ENCODE measurements around the gene SP2. TPM values are rescaled to one million over a fixed set of nuclear protein-coding genes. Genes with fewer than 3 reads are reported as not detected.

SP2 gene
- total RNA-seq, 2 experiments from 2014 or later: 24.6 to 25.6 TPM

DNA sequence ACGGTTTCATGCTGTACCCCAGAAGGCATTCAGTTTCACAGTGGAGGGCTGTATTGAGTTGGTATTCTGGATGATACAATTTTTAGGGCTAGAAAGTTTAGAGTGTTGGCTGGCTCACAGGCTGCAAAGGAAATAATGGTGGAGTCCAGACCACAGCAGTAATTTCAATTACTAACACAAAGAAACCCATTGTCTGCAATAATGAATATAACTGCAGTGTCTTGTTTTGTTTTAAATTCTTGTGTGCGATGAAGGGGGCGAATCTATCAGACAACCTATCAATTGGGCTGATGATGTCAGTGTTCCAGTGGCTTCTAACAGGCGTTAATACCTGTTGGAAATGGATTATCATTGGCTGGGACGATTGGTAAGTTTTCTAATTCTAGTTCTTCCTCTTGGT is 1.5 kb downstream of the SP2 start:
- POLR2A ChIA-PET: interaction anchor here (0.7 to 2.9 kb wide), 6 partner anchors 8 to 72 kb away, joined by 3 to 29 read pairs (median 5); partner anchors contain the start of genes LRRC46, MRPL10 and PNPO
- peaks cover 34% of the 10 kb centered on the region for H3K36me3 Mint-ChIP-seq (ENCODE audit: low read depth)
- H3K9me3 Mint-ChIP-seq: no peaks in the 10 kb centered on the region
- H3K4me1 Mint-ChIP-seq: peaks cover 42% of the 10 kb centered on the region
- no peaks in the 10 kb centered on the region for H3K27me3 Mint-ChIP-seq
- peak overlapping the region; percentile 84 for H3K27ac Mint-ChIP-seq
- no peak for DNase-seq
- CTCF ChIA-PET: interaction anchor here (0.6 to 1.2 kb wide), 3 partner anchors 49 to 698 kb away, joined by 3 to 4 read pairs (median 3); partner anchors contain the start of gene CDK5RAP3
- H3K4me3 Mint-ChIP-seq: peak overlapping the region; percentile 91

DNA sequence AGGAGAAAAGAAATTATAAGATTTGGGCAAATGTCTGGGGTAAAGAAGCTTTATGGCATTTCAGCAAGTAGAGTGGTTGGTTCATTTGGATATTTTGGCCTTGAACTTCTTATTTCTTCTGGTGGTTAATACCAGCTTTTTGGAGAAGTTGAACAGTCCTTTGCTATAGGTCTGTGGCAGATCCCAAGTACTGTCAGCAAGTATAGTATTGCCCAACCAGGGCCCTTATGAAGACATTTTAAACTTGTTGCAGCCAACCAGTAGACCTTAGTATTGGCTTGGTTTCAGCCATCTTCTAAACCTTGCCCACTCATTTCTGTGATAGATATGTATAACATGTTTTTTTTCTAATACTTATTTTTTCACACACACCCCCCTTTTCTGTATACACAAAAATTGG is 2.2 kb downstream of the SP2 start:
- Mint-ChIP-seq H3K4me3 (no peak overlapping the region), H3K36me3 (ENCODE audit: low read depth) (peaks cover 38% of the 10 kb centered on the region), H3K27me3 (no peaks in the 10 kb centered on the region), H3K4me1 (peaks cover 42% of the 10 kb centered on the region), H3K9me3 (no peaks in the 10 kb centered on the region), H3K27ac (no peak overlapping the region)
- CTCF ChIA-PET: interaction anchor here (1.2 kb wide), 1 partner anchor 73 kb away, joined by 3 read pairs; the partner anchor contains the start of gene CDK5RAP3
- POLR2A ChIA-PET: interaction anchor here (0.9 to 1.1 kb wide), 2 partner anchors 37 to 71 kb away, joined by 3 read pairs; no protein-coding TSS in a partner anchor
- DNase-seq: no peak

DNA sequence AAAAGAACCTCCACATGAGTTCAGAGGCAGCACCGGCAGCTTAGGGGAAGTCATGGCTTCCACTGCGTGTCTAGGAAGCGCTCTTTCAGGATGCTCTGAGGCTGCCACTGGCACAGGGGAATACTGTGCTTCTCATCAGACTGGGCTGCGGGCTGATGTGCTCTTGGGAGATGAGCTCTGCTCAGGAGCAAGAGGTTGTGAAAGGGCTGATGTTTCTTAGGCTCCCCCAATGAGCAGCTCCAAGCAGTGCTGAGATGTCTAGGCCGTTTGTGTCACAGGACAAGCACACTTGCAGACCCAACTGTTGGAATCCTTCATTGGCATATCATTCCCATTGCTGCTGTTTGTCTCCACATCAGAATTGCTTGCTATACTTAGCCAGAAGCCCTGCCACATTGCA is 3.6 kb downstream of the SP2 start:
- DNase-seq: no peak
- POLR2A ChIA-PET: no interaction called here
- peak overlapping the region; percentile 19 for H3K27ac Mint-ChIP-seq
- H3K27me3 Mint-ChIP-seq: no peaks in the 10 kb centered on the region
- peaks cover 32% of the 10 kb centered on the region for H3K4me1 Mint-ChIP-seq
- peaks cover 42% of the 10 kb centered on the region for H3K36me3 Mint-ChIP-seq (ENCODE audit: low read depth)
- H3K4me3 Mint-ChIP-seq: no peak overlapping the region
- H3K9me3 Mint-ChIP-seq: no peaks in the 10 kb centered on the region
- CTCF ChIA-PET: interaction anchor here (1.2 kb wide), 1 partner anchor 9 kb away, joined by 3 read pairs; no protein-coding TSS in a partner anchor

DNA sequence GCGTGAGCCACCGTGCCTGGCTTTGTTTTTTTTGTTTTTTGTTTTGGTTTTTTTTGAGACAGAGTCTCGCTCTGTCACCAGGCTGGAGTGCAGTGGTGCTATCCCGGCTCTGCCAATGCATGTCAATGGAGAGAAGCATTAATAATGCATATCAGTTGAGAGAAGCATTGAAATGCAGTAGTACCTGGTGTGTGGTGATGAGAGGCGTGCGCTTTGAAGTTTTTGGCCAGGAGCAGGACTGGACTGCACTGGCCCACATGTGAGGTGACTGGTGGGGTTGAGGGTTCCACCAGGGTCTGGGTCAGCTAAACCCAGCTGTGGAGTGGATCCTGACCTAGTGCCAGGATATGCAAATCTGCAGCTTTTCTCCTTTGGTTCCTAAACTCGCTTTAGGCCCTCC is 5.4 kb downstream of the SP2 start:
- POLR2A ChIA-PET: no interaction called here
- Mint-ChIP-seq H3K4me1 (peaks cover 29% of the 10 kb centered on the region), H3K27me3 (no peaks in the 10 kb centered on the region), H3K4me3 (no peak overlapping the region), H3K27ac (no peak overlapping the region), H3K9me3 (no peaks in the 10 kb centered on the region), H3K36me3 (ENCODE audit: low read depth) (peaks cover 36% of the 10 kb centered on the region)
- CTCF ChIA-PET: no interaction called here
- no peak for DNase-seq

DNA sequence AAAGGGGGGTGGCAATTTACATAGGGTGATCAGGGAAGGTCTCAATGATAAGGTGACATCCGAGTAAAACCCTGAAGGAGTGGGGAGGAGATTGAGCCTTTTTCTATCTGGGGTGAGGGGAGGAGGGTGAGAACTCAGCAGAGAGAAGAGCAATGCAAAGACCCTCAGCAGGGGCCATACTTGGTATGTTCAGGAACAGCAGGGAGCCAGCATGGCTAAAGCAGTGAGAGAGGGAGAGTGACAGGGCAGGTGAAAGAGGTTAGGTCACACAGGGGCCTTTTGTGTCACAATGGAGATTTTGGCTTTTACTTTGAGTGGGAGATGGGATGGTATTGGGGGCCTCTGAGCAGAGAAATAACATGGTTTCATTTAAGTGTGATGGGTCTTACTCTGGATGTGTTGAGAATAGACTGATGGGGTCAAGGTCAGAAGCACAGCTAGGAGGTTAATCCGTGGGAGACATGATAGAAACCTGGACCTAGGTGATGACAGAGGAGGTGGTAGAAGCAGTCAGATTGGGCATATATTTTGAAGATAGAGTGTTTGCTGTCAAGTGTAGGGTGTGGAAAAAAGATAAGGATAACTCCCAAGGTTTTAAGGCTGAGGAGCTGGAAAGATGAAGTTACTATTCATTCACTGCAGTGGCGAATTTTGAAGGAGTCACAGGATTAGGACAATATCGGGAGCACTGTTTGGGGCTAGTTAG is 6.2 kb downstream of the SP2 start:
- Mint-ChIP-seq H3K36me3 (ENCODE audit: low read depth) (peaks cover 34% of the 10 kb centered on the region), H3K27me3 (no peaks in the 10 kb centered on the region), H3K4me1 (peaks cover 25% of the 10 kb centered on the region), H3K27ac (no peak overlapping the region), H3K9me3 (no peaks in the 10 kb centered on the region), H3K4me3 (no peak overlapping the region)
- POLR2A ChIA-PET: no interaction called here
- DNase-seq: no peak
- CTCF ChIA-PET: interaction anchor here (1.0 kb wide), 1 partner anchor 45 kb away, joined by 3 read pairs; no protein-coding TSS in a partner anchor

DNA sequence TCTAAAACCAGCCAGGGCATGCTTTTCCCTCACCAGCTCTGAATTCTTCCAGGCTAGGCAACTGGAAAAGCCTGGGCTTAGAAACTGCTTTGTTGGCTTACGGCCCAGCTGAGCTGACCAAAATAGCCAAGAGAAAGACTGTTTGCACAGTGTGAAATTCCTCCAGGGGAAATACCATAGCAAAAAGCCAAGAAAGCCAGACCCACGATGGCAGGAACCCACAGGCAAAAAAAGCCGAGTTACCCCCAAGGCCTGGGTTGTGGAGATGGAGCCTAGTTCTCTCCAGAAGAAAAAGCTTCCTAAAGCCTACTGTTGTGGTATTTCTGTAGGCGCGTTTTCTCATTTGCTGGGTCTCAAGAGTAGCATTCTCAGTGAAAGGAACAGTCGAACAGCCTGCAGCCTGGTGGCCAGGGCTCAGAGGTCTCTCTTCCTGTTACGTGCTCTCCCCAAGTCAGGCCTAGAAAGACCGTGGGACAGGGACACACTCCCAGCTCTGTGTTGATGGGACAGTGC is 9.2 kb downstream of the SP2 start:
- ChIA-PET CTCF (interaction anchor here (1.6 kb wide), 1 partner anchor 64 kb away, joined by 5 read pairs; the partner anchor contains the start of gene SCRN2), POLR2A (interaction anchor here (1.3 to 4.8 kb wide), 3 partner anchors 9 to 30 kb away, joined by 3 to 29 read pairs (median 7); partner anchors contain the start of gene SP2)
- H3K27me3 Mint-ChIP-seq: no peaks in the 10 kb centered on the region
- H3K9me3 Mint-ChIP-seq: no peaks in the 10 kb centered on the region
- no peak overlapping the region for H3K4me3 Mint-ChIP-seq
- DNase-seq: no peak
- no peak overlapping the region for H3K27ac Mint-ChIP-seq
- peaks cover 8% of the 10 kb centered on the region for H3K4me1 Mint-ChIP-seq
- H3K36me3 Mint-ChIP-seq (ENCODE audit: low read depth): peaks cover 26% of the 10 kb centered on the region

DNA sequence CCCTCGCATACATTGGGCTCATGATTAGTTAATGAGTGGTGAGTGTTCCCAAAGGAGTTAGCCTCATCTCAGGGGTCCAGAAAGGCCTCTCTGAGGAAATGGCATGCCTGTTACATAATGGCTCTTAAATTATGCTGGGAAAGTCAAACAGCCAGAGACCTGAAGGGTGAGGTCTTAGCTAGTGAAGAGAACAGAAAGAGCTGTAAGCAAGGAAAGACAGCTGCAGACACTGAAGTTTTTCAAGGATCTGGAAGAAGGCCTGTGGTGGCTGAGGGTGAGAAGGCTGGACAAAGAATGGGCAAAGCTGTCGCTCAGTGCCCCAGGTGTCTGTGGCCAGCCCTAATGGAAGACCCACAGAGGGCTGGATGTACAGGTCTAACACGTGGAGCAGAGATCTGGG is 10.4 kb downstream of the SP2 start:
- ChIA-PET CTCF (interaction anchor here (0.5 kb wide), 1 partner anchor 113 kb away, joined by 3 read pairs; no protein-coding TSS in a partner anchor), POLR2A (interaction anchor here (2.7 to 4.8 kb wide), 2 partner anchors 10 to 11 kb away, joined by 7 to 29 read pairs; partner anchors contain the start of gene SP2)
- H3K27me3 Mint-ChIP-seq: no peaks in the 10 kb centered on the region
- no peak for DNase-seq
- H3K4me3 Mint-ChIP-seq: no peak overlapping the region
- H3K36me3 Mint-ChIP-seq (ENCODE audit: low read depth): peaks cover 21% of the 10 kb centered on the region
- no peak overlapping the region for H3K27ac Mint-ChIP-seq
- H3K4me1 Mint-ChIP-seq: peaks cover 8% of the 10 kb centered on the region
- no peaks in the 10 kb centered on the region for H3K9me3 Mint-ChIP-seq

DNA sequence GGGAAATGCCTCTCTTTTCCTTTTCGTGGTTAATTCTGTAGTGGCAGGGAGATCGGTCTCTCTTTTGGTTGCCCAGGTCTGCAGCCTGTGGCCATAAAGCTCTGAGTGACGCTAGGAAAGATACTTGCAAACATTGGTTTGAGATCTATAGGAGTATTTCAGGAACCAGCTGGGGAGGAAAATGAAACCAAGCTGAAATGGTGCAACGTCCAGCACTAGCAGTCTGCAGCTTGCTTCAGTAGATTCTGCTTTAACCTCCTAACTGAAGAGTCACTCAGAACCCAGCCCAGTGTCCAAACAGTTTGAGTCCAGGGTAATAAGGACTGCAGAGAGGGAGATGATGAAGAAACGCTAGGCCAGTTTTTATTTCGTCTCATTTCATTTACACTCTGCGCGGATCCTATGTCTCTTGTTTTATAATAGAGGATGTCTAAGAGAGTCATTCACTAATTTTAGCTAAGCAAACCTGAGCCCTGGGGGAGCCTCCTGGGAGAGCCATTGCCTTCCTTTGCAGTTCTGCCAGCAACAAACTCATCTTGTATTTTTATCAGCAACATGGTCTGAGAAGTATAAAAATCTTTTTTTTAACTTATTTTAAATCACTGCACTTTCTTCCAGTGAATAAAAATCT is 12.0 kb downstream of the SP2 start:
- Mint-ChIP-seq H3K36me3 (ENCODE audit: low read depth) (peaks cover 18% of the 10 kb centered on the region), H3K27ac (no peak overlapping the region), H3K4me1 (peaks cover 8% of the 10 kb centered on the region), H3K9me3 (no peaks in the 10 kb centered on the region), H3K4me3 (no peak overlapping the region), H3K27me3 (no peaks in the 10 kb centered on the region)
- no peak for DNase-seq
- POLR2A ChIA-PET: interaction anchor here (4.8 kb wide), 1 partner anchor 12 kb away, joined by 29 read pairs; the partner anchor contains the start of gene SP2
- CTCF ChIA-PET: interaction anchor here (0.9 to 1.2 kb wide), 2 partner anchors 13 to 33 kb away, joined by 3 read pairs; partner anchors contain the start of gene PNPO

DNA sequence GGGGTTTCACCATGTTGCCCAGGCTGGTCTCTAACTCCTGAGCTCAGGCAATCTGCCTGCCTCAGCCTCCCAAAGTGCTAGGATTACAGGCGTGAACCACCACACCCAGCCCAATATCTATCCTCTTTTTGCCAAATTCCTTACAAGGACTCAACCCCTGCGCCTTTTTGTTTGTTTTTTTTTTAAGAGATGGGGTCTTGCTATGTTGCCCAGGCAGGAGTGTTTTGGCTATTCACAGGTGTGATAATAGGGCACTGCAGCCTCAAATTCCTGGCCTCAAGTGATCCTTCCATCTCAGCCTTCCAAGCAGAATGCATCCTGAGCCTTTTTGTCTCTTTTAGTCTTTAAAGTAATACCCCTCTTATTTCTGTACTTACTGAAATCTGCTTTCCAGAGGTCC is 17.0 kb downstream of the SP2 start:
- H3K27ac Mint-ChIP-seq: no peak overlapping the region
- H3K27me3 Mint-ChIP-seq: no peaks in the 10 kb centered on the region
- peaks cover 19% of the 10 kb centered on the region for H3K36me3 Mint-ChIP-seq (ENCODE audit: low read depth)
- ChIA-PET CTCF (no interaction called here), POLR2A (no interaction called here)
- H3K4me1 Mint-ChIP-seq: peaks cover 13% of the 10 kb centered on the region
- H3K4me3 Mint-ChIP-seq: no peak overlapping the region
- DNase-seq: no peak
- no peaks in the 10 kb centered on the region for H3K9me3 Mint-ChIP-seq

DNA sequence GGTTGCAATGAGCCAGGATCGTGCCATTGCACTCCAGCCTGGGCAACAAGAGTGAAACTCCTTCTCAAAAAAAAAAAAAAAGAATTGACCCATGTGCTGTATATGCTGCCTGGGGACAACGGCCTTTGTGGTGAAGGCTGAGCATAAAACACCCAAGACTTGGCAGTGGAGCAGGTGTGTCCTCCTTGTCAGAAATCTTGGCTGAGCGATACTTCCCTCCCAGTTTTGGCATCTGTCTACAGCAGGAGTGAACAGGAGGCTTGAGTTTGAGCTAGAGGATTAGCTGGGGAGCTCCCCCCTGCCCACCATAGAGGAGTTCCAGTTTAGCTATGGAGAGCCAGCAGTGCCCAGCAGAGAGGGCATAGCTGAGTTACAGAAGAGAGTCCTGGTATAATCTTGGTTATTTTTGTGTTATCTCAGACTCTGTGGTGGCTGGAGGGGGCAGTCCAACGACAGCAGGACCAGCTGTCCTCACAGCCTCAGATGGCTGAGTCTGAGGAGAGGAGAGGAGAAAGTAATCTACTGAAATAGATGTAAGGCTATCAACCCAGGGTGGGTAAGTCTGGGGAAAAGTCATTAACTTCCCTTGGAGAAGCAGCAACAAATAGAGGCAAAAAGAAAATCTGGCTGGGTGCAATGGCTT is 18.4 kb downstream of the SP2 start:
- POLR2A ChIA-PET: no interaction called here
- CTCF ChIA-PET: interaction anchor here (1.0 kb wide), 2 partner anchors 32 to 56 kb away, joined by 3 read pairs; partner anchors contain the start of gene CDK5RAP3
- no peak for DNase-seq
- Mint-ChIP-seq H3K36me3 (ENCODE audit: low read depth) (peaks cover 19% of the 10 kb centered on the region), H3K27me3 (no peaks in the 10 kb centered on the region), H3K4me1 (peaks cover 14% of the 10 kb centered on the region), H3K4me3 (no peak overlapping the region), H3K9me3 (no peaks in the 10 kb centered on the region), H3K27ac (no peak overlapping the region)

DNA sequence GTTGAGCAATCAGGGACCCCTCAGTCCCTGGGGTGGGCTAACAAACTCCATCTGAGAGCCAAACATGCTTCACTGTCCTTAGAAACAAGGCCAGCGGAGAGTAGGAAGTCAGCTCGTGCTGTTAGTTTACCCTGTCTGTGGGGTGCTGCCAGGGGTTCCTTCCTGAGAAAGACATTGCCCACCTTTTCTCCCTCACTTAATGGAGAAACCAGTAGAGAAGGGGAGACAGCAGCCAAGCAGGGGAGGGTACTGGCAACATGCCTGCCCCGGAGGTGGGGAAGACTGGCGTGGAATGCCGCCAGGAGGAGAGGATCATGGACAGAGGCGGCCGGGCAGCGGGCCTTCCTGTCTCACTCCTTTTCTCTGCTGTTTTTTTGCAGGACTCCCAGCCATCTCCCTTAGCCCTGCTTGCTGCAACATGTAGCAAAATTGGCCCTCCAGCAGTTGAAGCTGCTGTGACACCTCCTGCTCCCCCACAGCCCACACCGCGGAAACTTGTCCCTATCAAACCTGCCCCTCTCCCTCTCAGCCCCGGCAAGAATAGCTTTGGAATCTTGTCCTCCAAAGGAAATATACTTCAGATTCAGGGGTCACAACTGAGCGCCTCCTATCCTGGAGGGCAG is 19.9 kb downstream of the SP2 start:
- Mint-ChIP-seq H3K4me3 (no peak overlapping the region), H3K36me3 (ENCODE audit: low read depth) (peaks cover 22% of the 10 kb centered on the region), H3K9me3 (no peaks in the 10 kb centered on the region), H3K27ac (no peak overlapping the region), H3K27me3 (no peaks in the 10 kb centered on the region), H3K4me1 (peaks cover 15% of the 10 kb centered on the region)
- POLR2A ChIA-PET: interaction anchor here (2.2 kb wide), 1 partner anchor 10 kb away, joined by 7 read pairs; no protein-coding TSS in a partner anchor
- DNase-seq: no peak
- CTCF ChIA-PET: no interaction called here

DNA sequence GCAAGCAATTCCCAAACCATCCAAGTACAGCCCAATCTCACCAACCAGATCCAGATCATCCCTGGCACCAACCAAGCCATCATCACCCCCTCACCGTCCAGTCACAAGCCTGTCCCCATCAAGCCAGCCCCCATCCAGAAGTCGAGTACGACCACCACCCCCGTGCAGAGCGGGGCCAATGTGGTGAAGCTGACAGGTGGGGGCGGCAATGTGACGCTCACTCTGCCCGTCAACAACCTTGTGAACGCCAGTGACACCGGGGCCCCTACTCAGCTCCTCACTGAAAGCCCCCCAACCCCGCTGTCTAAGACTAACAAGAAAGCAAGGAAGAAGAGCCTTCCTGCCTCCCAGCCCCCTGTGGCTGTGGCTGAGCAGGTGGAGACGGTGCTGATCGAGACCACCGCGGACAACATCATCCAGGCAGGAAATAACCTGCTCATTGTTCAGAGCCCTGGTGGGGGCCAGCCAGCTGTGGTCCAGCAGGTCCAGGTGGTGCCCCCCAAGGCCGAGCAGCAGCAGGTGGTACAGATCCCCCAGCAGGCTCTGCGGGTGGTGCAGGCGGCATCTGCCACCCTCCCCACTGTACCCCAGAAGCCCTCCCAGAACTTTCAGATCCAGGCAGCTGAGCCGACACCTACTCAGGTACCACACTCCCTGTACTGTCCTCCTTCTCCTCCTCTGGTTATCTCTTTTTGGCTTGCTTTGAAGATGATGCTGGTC is 20.6 kb downstream of the SP2 start:
- Mint-ChIP-seq H3K4me3 (no peak overlapping the region), H3K27ac (peak overlapping the region; percentile 4), H3K4me1 (peaks cover 15% of the 10 kb centered on the region), H3K9me3 (no peaks in the 10 kb centered on the region), H3K36me3 (ENCODE audit: low read depth) (peaks cover 29% of the 10 kb centered on the region), H3K27me3 (no peaks in the 10 kb centered on the region)
- DNase-seq: no peak
- ChIA-PET POLR2A (interaction anchor here (2.2 kb wide), 1 partner anchor 11 kb away, joined by 7 read pairs; no protein-coding TSS in a partner anchor), CTCF (interaction anchor here (1.0 kb wide), 1 partner anchor 27 kb away, joined by 3 read pairs; no protein-coding TSS in a partner anchor)
